ENCODE results near the gene CDC45.
"Not testable (repeated sequence)": the region's sequence is repeated elsewhere in the genome, so short reads cannot be mapped to it uniquely, and the experiment has no call there.

Gene CDC45

GRCh38 chr22:19527861-19528417 is 48.2 kb downstream of the CDC45 start:
- DNase-seq (ENCODE audit: low spot score) = no peak

GRCh38 chr22:19529811-19530210 is 50.1 kb downstream of the CDC45 start:
- DNase-seq (ENCODE audit: low spot score) = no peak

- no peak for DNase-seq (ENCODE audit: low spot score)
Measured at GRCh38 chr22:19530751-19531150, 51.0 kb downstream of the CDC45 start.

GRCh38 chr22:19531327-19531726 is 51.6 kb downstream of the CDC45 start:
- DNase-seq (ENCODE audit: low spot score) = not testable (repeated sequence)

- no peak for DNase-seq (ENCODE audit: low spot score)
Measured at GRCh38 chr22:19533049-19533626, 53.4 kb downstream of the CDC45 start.

GRCh38 chr22:19533857-19534256 is 54.1 kb downstream of the CDC45 start:
- DNase-seq (ENCODE audit: low spot score) = no peak

GRCh38 chr22:19535001-19535400 is 55.3 kb downstream of the CDC45 start:
- DNase-seq (ENCODE audit: low spot score) = no peak

- DNase-seq (ENCODE audit: low spot score) = no peak
Measured at GRCh38 chr22:19536564-19536963, 56.8 kb downstream of the CDC45 start.

GRCh38 chr22:19537941-19538488 is 58.3 kb downstream of the CDC45 start:
- DNase-seq (ENCODE audit: low spot score) = no peak

GRCh38 chr22:19540394-19540793 is 60.7 kb downstream of the CDC45 start:
- DNase-seq (ENCODE audit: low spot score) = no peak

- DNase-seq (ENCODE audit: low spot score) = no peak
Measured at GRCh38 chr22:19543970-19544708, 64.4 kb downstream of the CDC45 start.

GRCh38 chr22:19545935-19546207 is 66.2 kb downstream of the CDC45 start:
- no peak for DNase-seq (ENCODE audit: low spot score)

GRCh38 chr22:19546680-19547079 is 67.0 kb downstream of the CDC45 start:
- DNase-seq (ENCODE audit: low spot score) = no peak

- no peak for DNase-seq (ENCODE audit: low spot score)
Measured at GRCh38 chr22:19547620-19548019, 67.9 kb downstream of the CDC45 start.

GRCh38 chr22:19548427-19548826 is 68.7 kb downstream of the CDC45 start:
- DNase-seq (ENCODE audit: low spot score) = not testable (repeated sequence)

- DNase-seq (ENCODE audit: low spot score) = no peak
Measured at GRCh38 chr22:19548964-19549363, 69.2 kb downstream of the CDC45 start.

GRCh38 chr22:19549428-19549827 is 69.7 kb downstream of the CDC45 start:
- DNase-seq (ENCODE audit: low spot score) = no peak

GRCh38 chr22:19550382-19550781 is 70.7 kb downstream of the CDC45 start:
- DNase-seq (ENCODE audit: low spot score) = no peak

- no peak for DNase-seq (ENCODE audit: low spot score)
Measured at GRCh38 chr22:19553201-19553600, 73.5 kb downstream of the CDC45 start.

- DNase-seq (ENCODE audit: low spot score) = peak; percentile 42
Measured at GRCh38 chr22:19554834-19555404, 75.2 kb downstream of the CDC45 start.

- DNase-seq (ENCODE audit: low spot score) = no peak
Measured at GRCh38 chr22:19555651-19556050, 75.9 kb downstream of the CDC45 start.

GRCh38 chr22:19556963-19557545 is 77.3 kb downstream of the CDC45 start:
- DNase-seq (ENCODE audit: low spot score) = no peak

GRCh38 chr22:19559324-19559811 is 79.6 kb downstream of the CDC45 start:
- no peak for DNase-seq (ENCODE audit: low spot score)

Data from hepatic stellate cell (primary cell).